ELF-1 (cell line): Measurements from ENCODE around the gene FGF21.
"Not testable (repeated sequence)": the region's sequence is repeated elsewhere in the genome, so short reads cannot be mapped to it uniquely, and the experiment has no call there.

Source experiments
- DNase-seq: peaks from one replicate; pipeline ENCODE4 v3.0.0-alpha.2; 2016; ENCODE audit warnings: low read depth, low spot score

The FGF21 gene

GRCh38 chr19:48755084-48755641, at the start of gene FGF21:
Gene FGF21 (plus strand): TSS chr19:48755524. CDS start chr19:48756237, 713 bp downstream.
- DNase-seq = no peak

DNA sequence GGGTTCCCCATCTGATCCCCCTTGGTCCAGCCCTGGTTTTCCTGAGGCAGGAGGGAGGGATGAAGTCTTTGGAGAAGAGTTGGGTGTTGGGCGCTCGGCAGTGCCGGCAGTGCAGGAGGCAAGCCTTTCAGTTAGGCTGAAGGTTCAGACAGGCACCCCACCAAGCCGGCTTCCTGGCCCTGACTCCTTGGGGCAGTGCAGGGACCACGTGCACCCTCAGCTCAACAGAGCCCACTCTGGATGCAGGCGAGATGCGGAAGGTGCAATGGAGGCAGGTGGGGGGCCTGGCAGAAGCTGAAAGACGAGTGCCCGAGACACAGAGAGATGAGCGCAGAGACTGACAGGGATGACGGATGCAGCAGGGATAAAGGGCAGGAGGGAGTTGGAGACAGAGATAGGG, 46.9 kb upstream of the FGF21 start:
- no peak for DNase-seq

GRCh38 chr19:48711106-48711662, 44.1 kb upstream of the FGF21 start:
- DNase-seq = no peak

- peak; percentile 82 for DNase-seq
These were observed 42.1 kb upstream of the FGF21 start for GRCh38 chr19:48713041-48713863.

- peak; percentile 100 for DNase-seq
These were observed 41.2 kb upstream of the FGF21 start for GRCh38 chr19:48713864-48714755.

DNA sequence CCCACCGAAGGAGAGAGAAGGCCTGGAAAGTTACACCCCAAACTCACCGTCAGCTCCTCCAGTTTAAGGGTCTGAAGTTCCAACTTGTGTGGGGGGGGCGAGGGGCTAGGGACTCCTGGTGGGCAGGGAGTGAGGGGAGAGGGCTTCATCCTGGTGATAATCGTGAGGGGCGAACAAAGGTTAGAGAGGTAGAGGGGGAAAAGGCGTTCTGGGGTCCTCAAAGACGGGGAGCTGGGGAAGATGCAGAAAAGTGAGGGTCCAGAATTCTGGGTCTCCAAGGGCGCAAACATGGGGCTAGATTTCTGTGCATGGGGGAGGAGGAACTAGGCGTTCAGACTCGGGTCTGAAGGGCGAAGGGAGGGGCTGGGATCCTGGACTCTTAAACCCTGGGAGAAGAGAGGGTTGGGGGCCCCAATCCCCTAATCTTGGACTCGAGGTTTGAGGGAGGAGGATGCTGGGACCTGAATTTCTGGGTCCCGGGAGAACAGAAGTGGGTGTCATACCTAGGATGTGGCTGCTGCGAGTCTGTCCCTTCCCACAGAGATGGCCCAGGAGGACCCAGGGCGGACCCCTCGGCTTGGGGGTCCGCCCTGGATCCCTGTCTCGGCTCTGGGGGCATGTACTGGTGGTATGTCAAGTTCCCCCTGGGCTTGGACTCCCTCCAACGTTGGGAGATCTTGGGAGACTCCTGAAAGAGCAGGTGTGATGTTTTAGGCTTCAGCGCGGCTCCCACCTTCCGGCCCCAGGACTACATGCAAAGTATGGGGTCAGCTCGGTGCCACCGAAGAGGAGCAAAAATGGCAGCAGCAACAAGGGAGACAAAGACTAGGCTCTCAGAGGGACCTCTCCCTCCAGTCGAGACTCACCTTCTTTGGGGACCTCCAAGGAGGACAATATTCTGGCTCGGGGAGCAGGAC, 40.3 kb upstream of the FGF21 start:
- no peak for DNase-seq

GRCh38 chr19:48715681-48716171, 39.6 kb upstream of the FGF21 start:
- no peak for DNase-seq

- DNase-seq = peak; percentile 39
These were observed 38.6 kb upstream of the FGF21 start for GRCh38 chr19:48716562-48717291.

DNA sequence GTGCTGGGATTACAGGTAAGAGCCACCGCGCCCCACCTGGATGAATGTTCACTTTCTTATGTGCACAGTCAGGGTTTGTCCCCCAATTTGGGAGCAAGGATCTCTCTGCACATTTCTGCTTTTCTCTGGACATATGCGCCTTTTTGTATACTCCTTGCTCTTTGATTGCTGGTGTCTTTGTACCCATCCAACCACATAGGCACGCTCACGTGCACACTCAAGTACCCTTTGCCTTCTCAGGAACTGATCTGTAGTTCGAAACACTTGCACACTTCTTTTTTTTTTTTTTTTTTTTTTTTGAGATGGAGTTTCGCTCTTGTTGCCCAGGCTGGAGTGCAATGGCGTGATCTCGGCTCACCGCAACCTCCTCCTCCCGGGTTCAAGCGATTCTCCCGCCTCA, 37.2 kb upstream of the FGF21 start:
- not testable (repeated sequence) for DNase-seq

DNA sequence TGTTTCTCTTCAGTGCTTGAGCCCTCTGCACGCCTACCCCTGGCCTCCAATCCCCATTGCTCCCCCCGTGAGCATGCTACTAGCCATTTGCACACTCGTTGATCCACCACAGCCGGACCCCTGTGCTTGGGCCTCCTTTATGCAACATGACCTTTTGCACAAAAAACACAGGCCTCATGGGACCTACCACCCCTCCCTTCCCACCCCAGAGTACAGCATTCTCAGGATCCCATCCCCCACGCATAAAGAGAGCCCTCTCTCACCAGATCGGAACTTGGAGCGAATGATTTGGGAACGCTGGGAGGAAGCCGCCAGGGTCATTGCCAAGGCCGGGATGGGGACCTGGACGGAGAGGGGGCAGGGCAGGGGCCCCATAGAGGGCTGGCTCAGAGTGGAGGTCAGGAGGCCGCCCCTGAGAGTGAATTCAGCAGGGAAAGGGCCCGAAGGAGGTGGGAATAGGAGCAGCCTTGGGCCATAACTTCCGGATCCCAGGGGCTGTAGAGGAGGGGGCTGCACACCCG, 36.6 kb upstream of the FGF21 start:
- DNase-seq = no peak

GRCh38 chr19:48719263-48720171, 35.8 kb upstream of the FGF21 start, which contains the start of gene MAMSTR:
Gene MAMSTR (minus strand): TSS chr19:48719725. CDS start chr19:48719031, 694 bp downstream.
- DNase-seq = no peak

DNA sequence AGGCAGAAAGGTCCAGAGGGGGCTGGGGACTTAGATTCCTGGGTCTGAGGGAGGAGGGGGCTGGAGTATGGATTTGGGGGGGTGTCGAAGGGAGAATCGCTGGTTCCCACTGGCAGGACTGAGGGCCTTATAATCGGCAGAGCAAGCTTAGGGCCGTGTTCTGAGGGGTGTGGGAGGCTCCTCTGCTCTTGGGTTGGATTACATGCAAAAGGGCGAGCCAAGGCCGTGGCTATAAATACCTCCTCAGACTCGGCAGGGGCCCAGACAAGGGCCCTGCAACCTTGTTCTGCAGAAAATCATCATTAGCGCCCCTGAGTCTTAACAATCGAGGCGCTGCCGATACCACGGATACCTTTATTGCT, 35.1 kb upstream of the FGF21 start:
- DNase-seq = no peak

DNA sequence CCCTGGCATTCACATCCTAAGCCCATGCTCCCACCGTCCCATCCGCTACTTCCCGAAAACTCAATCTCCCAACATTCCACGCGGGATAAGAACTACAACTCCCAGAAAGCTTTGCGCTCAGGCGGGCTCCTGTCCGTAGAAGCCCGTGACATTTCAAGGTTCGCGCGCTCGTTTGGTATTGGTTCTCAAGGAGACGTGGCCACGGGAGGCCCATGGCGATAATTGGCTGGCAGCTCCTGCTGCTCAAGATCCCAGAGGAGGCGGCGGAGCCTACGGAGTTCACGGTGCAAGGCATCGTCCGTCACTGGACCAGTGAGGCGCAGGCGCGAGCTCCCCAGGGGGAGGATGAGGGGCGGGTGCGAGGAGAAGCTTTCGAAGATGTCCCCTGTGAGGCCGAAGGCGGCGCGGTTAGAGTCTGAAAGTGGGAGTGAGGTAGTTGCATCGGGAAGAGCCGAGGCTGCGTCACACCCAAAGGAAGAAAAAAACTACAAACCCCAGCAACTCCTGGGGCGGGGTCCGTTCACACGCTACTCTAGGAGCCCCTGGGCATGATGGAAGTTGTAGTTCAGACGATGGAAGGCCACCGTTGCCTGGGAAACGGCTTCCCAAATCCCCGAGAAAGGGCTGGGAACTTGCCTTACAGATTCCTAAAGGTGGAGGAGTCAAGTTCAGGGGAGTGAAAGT, 34.6 kb upstream of the FGF21 start:
- DNase-seq = peak; percentile 99

GRCh38 chr19:48722196-48722708, 33.1 kb upstream of the FGF21 start:
- DNase-seq = no peak

DNA sequence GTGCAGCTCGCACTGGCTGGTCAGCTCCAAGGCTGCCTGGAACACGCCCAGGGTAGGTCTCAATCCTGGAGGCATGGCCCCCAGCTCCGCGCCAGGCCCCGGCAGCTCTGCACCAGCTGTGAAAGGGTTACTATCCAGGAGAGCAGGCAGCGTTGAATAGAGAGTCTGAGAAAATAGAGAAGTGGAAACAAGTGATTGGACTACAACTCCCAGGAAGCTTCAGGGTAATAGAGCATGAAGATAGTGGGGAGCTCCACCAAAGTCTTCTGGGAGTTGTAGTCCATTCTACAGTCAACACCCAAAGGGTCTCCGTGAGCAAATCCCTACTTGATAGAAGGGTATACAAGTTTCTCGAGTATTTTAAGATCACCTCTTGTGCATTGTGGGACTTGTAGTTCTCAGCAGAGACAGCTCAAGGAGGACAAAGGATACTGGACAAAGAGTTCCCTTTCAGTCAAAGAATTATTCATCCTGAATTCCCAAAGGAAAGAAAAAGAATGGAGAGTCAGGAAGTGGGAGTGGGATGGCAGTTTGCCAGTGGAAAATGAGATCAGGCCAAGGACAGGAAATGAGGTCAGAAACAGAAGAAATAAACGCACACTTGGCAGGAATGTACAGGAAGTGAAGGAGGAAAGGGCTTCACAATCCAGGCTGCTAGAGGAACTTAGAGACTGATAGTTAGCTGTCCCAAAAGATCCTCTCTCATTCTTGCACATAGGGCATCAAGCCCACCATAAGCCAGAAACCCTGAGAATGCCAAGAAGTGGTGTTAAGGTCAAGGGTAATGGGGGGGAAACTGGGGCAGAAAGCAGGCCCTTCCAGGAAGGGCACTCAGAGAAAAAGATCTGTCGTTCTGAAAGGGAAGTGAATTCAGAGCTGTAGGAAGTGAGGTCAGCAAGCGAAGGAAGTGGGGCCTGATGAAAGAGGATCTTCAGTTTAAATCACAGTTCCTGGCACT, 30.2 kb upstream of the FGF21 start:
- peak; percentile 62 for DNase-seq

GRCh38 chr19:48726556-48726955, 28.8 kb upstream of the FGF21 start:
- DNase-seq = no peak
